Gastrocnemius medialis (tissue), 4 donors: ENCODE results near the gene LRP1-AS.

ENCODE experiments used
- POLR2A ChIP-seq, 2 donors: fragments of 450-650 bp; IDR thresholded peaks; one replicate each; pipeline ENCODE4 v1.6.1; 2017; ENCODE audit warnings: antibody characterized with exemption in 2 of 2, mild to moderate bottlenecking in 2 of 2, moderate library complexity in 2 of 2
- TF ChIP-seq, protein P1 (sequence below), 5 experiments: fragments of 450-650 bp in 3 of 5; fragments of 200-600 bp in 2 of 5; sonication (generic) in 2 of 5; IDR thresholded peaks in 4 of 5; conservative IDR thresholded peaks in 1 of 5; 1 replicate in 4 of 5; 2 replicates in 1 of 5; pipeline ENCODE4 v1.5.1; 2016 to 2019; ENCODE audit warnings: antibody characterized with exemption in 5 of 5, mild to moderate bottlenecking in 3 of 5, moderate library complexity in 3 of 5

DNA sequence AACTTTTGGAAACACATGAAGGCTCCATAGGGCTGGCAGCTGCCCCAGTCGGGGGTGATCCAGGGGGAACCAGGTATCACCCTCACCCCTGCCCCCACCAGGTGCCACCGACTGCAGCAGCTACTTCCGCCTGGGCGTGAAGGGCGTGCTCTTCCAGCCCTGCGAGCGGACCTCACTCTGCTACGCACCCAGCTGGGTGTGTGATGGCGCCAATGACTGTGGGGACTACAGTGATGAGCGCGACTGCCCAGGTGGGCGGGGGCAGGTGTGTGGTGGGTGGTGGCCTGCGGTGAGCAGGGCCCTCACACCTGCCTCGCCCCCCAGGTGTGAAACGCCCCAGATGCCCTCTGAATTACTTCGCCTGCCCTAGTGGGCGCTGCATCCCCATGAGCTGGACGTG, 46.8 kb upstream of the LRP1-AS start:
- TF ChIP-seq, protein P1, sequence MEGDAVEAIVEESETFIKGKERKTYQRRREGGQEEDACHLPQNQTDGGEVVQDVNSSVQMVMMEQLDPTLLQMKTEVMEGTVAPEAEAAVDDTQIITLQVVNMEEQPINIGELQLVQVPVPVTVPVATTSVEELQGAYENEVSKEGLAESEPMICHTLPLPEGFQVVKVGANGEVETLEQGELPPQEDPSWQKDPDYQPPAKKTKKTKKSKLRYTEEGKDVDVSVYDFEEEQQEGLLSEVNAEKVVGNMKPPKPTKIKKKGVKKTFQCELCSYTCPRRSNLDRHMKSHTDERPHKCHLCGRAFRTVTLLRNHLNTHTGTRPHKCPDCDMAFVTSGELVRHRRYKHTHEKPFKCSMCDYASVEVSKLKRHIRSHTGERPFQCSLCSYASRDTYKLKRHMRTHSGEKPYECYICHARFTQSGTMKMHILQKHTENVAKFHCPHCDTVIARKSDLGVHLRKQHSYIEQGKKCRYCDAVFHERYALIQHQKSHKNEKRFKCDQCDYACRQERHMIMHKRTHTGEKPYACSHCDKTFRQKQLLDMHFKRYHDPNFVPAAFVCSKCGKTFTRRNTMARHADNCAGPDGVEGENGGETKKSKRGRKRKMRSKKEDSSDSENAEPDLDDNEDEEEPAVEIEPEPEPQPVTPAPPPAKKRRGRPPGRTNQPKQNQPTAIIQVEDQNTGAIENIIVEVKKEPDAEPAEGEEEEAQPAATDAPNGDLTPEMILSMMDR (IDR thresholded peaks at IDR 0.05 in 4 of 5, conservative IDR thresholded peaks at IDR 0.05 in 1 of 5) = no peak
- no peak for TF ChIP-seq POLR2A (IDR thresholded peaks at IDR 0.05)
